C4-2B (cell line): ENCODE measurements around the gene FOXK2.

Source experiments
- CTCF ChIP-seq: fragments of 450-650 bp; conservative IDR thresholded peaks from 2 replicates; pipeline ENCODE4 v1.5.1; 2017; ENCODE audit warnings: mild to moderate bottlenecking
- ZFX ChIP-seq: fragments of 450-650 bp; IDR thresholded peaks from 2 replicates; pipeline ENCODE4 v1.6.1; 2017

- TF ChIP-seq CTCF (no peak), ZFX (no peak)
Measured at GRCh38 chr17:82642022-82642421, 122.5 kb downstream of the FOXK2 start.
